HG02943 (cell line): ENCODE data around the gene CLSTN1.

Experiments
- ATAC-seq: cut with Tn5 transposase; IDR thresholded peaks from one replicate; pipeline ENCODE4 v1.9.1; 2021; ENCODE audit warnings: mild to moderate bottlenecking, low read depth, moderate library complexity; ENCODE audit not compliant: unreplicated experiment

Gene CLSTN1

DNA sequence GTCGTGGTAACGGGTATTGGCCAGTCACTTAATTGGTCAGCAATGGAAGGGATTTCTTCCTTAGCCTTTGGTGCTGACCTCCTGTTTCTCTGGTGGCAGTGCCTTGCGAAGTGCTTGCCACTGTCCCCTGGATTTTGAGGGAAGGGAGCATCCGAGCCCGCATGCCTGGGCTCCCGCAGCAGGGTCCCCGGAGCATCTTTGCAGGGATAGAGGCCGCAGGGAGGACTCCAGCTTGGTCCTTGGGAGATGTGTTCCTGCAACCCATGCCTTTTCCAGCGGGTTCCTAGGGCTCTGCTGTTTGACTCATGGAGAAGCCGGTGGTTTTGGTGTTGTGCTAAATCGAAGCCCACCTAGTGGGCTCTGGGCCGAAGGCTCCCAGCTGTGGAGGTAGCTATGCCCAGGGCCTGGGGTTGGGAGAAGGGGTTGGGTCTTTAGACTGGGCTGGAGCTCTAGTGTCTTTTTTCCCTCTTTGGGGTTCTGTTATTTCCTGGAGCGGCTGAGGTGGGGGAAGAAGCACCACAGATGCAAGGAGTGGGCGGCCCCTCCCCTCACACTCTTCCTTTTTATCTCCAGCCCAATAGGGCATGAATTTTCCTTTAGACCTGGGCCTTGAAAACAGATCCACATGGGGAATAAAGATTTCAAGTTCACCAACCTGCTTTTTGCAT is 133.2 kb downstream of the CLSTN1 start:
- ATAC-seq = no peak

DNA sequence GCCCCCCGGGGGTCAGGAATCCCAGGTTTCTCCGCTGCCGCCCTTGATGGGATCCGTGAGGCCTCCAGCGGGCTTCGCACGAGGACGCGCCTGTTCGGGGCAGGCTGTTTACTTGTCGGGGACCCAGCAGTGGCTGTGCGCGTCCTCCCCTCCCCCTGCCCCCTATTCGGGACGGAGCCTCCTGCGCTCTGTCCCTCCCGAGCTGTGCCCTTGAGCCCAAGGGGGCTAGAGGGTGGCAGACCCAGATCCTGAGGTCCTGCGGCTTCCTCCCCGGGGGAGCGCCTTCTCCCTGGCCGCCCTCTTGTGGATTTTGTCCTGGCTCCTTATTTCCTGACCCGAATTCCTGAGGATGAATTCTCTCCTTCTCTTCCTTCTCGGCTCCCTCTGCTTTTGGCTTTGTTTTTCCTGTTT is 133.8 kb downstream of the CLSTN1 start:
- ATAC-seq = no peak

DNA sequence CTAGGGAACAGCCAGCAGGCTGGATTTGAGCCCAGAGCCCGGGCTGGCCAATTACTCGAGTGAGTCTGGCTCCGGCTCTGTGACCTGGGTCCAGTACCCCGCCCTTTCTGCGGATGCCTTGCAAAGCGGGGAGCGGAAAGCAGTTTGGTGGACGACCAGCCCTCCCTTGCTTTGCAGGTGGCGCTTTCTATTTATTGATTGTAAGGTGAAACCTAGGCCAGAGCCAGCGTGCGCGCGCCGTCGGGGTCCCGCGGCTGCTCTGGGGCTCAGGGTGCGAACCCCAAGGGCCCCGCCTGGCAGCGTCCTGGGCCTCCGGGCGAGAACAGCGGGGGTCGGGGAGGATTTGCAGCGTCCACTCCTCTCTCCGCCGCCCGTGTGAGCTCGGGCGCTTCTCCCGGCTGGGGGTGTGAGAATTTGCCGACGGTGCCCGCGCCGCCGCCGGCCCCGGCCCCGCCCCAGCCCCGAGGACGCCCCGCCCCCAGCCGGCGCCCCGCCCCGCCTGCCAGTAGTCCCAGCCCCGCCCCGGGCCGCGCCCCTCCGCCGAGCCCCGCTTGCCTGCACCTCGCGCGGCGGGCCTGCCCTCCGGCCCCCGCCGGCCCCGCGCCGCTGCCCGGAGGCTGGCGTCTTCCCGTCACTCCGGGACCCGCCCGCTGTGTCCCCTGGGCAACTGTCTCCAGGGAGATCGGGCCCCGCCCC is 134.6 kb downstream of the CLSTN1 start:
- peak; percentile 47 for ATAC-seq

DNA sequence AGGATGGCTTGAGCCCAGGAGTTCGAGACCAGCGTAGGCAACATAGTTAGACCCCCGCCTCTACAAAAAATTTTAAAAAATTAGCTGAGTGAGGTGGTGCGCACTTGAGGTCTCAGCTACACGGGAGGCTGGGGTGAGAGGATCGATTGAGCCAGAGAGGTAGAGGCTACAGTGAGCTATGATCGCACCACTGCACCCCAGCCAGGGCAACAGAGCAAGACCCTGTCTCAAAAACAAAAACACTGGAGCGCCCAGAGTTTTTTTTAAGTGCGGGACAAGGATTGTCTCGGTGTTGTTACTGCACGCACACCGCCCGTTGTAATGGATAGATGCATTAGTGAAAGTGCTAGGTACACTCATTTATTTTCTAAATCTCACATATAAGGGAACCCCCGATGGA is 135.2 kb downstream of the CLSTN1 start:
- no peak for ATAC-seq

DNA sequence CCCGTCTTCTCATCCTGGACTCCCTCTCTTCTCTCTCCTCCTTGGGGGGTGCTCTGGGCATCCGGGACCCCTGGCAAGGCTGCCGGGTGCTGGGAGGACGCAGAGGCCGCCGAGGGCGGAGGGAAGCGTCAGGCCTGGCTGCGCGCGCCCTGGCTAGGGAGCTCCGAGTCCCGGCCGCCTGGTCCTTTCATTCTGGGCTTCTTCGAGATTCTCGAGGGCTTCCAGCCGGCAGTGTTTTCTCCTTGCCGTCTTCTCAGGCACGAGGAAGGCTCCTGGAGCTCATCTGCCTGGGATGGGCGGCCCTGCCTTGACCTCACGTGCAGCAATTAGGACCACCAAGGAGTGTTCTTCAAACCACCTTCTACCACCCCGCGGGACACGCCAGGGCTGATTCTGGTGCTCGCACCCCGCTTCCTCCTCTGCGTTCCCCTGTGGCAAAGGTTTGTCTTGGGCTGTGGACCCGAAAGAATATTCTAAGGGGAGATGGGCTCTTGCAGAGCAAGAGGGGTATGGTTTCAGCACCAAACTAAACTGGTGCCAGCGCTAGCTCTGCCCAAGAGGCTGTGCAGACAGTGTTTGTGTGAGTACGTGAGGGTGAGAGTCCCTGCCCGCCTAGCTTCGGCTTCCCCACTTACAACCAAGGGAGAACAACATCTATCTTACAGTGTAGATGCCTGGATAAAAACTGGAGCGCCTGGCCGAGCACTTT is 135.7 kb downstream of the CLSTN1 start:
- no peak for ATAC-seq

DNA sequence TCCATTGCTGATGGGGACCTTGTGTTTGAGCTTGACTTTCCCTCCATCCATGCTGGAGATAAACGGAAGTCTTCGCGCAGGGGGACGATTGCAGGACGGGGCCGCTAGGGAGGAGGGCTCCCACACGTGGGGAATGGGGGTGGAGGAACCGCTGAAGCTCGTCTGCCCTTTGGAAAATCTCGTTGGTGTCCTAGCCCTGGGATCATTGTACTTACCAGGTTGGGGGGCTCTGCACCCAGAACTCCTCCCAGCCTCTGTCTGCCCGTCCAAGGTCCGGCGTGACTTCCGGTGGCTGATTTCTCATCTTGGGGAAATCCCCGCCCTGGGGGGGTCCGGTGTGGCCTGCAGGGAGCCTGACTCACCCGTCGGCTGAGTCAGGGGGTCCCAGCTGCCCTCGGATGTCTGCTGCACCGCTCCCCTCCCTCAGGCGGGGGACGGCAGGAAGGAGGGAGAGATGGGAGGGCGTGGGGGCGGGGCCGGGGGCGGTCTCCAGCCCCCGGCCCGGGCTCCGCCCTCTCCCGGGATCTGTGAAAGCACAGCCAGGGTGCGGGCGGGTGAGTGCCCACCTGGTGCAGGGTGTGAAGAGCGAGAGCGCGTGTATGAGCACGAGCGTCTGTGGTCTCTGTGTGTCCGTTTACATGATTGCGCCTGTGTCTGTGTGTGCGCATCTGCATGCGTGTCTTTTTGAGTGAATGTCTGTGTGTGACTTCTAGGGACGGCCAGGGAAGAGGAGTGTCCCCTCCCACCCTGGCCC is 136.5 kb downstream of the CLSTN1 start:
- no peak for ATAC-seq

DNA sequence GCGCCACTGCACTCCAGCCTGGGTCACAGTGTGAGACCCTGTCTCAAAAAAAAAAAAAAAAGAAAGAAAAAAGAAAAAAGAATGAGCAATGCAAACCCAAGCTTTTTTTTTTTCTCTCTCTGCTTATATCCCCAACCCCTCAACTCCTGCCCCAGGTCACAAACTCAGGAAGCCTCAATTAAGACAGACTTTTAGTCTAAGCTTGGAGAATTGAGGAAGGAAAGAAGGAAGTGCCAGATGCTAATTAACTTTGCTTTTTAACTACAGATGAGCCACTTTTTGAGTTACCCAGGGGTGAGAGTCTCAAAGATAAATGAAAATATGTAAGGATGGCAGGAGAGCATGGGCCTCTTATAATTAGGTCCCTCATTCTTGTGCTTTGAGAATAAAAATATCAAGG is 139.0 kb downstream of the CLSTN1 start:
- no peak for ATAC-seq

DNA sequence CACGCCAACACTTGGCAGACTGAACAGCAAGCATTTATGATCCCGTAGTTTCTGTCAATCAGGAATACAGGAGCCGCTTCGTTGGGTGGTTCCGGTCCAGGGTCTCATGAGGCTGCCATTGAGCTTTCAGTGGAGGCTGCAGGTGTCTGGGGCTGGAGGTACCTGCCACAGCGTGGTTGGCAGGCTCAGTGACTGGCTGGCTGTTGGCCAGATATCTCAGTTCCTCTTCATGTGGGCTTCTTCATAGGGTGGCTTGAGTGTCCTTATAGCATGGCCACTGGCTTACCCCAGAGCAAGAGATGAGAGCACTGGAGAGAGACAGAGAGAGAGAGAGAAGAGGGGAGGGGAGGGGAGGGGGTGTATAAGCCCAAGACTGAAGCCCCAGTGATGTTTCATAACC is 142.9 kb downstream of the CLSTN1 start:
- ATAC-seq = no peak

DNA sequence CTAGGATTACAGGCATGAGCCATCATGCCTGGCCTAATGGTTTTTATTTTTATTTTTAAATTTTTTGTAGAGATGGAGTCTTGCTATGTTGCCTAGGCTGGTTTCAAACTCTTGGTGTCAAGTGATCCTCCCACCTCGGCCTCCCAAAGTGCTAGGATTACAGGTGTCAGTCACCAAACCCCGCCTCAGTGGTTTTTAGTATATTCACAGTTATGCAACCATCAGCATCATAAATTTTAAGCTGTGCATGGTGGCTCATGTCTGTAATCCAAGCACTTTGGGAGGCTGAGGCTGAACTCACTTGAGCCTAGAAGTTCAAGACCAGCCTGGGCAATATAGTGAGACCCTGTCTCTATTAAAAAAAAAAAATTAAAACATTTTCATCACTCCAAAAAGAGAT is 143.7 kb downstream of the CLSTN1 start:
- no peak for ATAC-seq
